ENCODE measurements around the gene PDHA1.
A peak's percentile ranks its signal among the peaks of the same experiment; 100 is the strongest.

The PDHA1 gene

DNA sequence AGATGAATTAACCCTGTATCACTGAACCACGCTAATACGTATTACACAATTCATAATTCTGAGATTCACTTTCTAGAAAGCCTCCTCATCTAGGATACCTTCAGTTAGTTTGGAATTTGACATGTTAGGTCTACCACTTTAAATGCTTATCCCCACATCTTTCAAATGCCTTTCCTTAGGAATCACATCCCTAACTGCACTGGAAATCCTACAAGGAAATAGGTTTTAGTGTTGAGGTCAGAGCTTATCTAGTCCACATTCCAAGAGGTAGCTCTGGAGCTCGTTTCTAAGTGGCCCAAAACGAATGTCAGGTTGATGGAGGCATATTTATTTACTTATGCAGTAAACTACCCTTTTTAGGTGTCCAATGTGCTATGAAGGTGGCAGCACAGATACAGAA, 18.0 kb downstream of the PDHA1 start:
- TF ChIP-seq, protein P1, sequence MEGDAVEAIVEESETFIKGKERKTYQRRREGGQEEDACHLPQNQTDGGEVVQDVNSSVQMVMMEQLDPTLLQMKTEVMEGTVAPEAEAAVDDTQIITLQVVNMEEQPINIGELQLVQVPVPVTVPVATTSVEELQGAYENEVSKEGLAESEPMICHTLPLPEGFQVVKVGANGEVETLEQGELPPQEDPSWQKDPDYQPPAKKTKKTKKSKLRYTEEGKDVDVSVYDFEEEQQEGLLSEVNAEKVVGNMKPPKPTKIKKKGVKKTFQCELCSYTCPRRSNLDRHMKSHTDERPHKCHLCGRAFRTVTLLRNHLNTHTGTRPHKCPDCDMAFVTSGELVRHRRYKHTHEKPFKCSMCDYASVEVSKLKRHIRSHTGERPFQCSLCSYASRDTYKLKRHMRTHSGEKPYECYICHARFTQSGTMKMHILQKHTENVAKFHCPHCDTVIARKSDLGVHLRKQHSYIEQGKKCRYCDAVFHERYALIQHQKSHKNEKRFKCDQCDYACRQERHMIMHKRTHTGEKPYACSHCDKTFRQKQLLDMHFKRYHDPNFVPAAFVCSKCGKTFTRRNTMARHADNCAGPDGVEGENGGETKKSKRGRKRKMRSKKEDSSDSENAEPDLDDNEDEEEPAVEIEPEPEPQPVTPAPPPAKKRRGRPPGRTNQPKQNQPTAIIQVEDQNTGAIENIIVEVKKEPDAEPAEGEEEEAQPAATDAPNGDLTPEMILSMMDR (IDR thresholded peaks at IDR 0.05), result no peak

DNA sequence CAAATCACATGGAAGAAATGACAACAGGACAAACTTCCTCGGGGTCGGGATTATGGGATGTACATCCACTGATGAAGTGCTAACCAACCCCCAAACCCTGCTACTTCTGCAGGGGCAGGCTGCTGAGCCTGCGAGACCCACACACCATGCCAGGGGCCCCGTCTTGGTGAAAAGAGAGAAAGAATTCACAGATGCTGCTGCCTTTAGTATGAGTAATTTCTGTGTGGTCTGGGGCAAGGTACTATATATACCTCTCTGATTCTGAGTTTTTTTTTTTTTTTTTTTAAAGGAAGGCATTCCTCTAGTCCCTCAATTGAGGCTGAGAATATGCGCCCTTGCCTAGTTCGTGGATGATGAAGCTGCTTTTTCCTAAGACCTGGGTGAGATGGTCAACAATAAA, 24.8 kb downstream of the PDHA1 start:
- TF ChIP-seq, protein P1 (IDR thresholded peaks at IDR 0.05), result no peak

DNA sequence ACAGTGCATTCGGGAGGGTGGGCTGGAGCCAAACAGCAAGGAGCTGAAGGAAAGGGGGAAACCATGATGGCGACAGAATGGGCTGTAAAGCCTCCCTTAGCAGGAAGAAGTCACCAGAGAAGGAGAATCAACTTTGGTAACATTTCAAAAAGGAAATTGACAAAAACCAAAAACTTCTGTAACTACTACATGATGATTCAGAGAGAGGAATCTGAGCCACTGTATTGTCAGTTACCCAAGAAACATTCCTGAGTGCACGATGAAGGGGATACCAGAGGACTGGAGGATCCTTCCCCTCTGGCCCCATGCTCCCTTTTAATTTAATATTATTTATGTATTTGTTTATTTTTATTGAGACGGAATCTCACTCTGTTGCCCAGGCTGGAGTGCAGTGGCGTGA, 26.3 kb downstream of the PDHA1 start:
- TF ChIP-seq, protein P1 (IDR thresholded peaks at IDR 0.05), result no peak

DNA sequence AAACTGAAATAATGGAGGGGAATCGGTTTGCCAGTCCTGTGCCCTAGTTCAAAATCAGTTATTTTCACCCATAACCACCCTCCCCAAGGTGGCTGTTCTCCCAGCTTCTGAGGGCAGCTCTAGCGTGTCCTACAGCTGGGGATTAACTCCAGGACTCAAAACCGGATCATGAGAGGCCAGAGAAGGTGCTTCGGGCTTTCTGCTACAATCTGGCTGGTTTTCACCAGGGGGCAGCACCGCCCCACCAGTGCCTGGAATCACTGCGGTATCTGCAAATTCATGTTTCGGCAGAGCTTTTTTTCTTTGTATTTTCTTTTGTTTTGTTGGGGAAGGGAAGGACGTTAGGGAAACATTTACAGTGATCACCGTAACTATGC, 28.4 kb downstream of the PDHA1 start:
- TF ChIP-seq, protein P1 (IDR thresholded peaks at IDR 0.05), result peak; percentile 52

DNA sequence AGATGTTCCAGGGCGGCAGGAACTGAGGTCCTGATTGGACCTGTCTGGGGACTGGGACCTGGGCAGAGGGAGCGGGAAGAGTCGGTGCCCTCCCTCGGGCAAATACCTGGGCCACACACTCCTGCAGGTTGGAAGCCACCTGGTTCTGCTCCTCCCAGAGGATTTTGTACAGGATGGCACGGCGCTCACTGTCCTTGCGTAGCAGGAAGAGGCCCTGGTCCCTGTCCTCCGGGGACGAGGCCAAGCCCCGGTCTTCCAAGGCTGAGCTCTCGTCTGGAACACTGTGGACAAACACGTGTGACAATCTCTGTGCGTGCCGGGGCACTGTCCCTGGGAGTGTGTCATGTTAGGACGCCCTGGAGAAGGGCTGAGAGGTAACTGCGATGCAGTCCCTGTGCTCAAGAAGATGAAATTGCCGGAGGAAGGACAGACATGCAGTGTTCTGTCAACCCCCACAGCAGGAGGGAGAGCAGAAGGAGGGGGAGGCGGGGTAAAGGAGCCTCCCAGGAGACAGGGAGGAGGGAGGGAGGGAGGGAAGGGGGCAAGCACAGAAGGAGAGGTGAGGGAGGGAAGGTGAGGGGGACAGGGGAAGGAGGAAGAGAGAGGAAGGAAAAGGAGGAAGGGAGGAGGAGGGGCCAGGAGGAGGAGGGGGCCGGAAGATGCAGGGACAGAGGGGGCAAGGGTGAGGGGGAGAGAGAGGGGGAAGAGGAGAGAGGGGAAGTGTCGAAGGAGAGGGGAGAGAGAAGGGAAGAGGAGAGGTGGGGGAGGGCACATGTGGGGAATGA, 29.0 kb downstream of the PDHA1 start:
- TF ChIP-seq, protein P1 (IDR thresholded peaks at IDR 0.05), result no peak

DNA sequence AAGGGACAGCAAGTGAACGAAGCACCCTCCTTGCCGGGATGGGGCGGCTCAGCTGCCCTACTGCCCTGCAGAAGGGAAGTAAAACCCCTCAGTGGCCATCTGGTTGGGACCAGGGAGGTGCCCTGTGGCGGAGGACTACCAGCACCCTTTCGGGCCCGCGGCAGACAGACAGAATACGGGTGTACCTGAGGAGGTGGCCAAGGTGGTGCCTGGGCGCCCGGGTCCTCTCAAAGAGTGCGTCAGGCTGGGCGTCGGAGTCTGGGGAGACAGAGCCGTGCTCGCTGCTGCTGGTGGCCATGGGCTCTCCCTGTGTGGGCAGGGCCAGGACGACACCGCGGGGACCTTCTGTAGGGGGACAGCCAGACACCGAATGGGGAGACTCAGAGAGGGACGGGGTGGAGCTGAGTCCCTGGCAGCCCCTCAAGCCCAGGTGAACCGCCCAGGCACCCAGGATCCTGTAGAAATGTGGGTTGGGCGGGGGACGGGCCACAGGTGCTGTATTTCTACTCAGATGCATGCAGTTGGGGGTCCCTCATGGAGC, 29.7 kb downstream of the PDHA1 start:
- TF ChIP-seq, protein P1 (IDR thresholded peaks at IDR 0.05), result no peak

DNA sequence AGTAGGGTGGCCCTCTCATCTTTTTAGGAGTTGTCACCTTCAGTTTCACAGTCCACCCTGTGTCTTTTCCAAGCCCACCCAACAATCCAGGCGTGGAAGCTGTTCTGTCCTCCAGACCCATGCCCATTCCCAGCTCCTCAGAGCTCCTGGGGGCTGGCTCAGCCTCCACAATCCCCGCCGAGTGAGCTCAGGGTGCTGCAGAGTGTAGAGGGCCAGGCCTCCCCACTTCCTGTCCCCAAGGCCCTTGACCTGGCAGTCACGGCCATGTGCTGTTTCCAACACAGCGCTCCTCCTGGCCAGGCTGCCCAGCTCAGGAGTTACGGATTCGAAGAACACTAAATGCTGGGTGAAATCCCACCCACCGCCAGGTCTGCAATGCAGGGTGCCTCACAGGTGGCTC, 31.8 kb downstream of the PDHA1 start:
- TF ChIP-seq, protein P1 (IDR thresholded peaks at IDR 0.05), result no peak
